HG02571 (cell line): ENCODE results near the gene ZEB2.
"Not testable (repeated sequence)": the region's sequence is repeated elsewhere in the genome, so short reads cannot be mapped to it uniquely, and the experiment has no call there.

Source experiments
- ATAC-seq: cut with Tn5 transposase; IDR thresholded peaks from one replicate; pipeline ENCODE4 v1.9.1; 2021; ENCODE audit warnings: mild to moderate bottlenecking, moderate library complexity; ENCODE audit not compliant: unreplicated experiment

Gene ZEB2

DNA sequence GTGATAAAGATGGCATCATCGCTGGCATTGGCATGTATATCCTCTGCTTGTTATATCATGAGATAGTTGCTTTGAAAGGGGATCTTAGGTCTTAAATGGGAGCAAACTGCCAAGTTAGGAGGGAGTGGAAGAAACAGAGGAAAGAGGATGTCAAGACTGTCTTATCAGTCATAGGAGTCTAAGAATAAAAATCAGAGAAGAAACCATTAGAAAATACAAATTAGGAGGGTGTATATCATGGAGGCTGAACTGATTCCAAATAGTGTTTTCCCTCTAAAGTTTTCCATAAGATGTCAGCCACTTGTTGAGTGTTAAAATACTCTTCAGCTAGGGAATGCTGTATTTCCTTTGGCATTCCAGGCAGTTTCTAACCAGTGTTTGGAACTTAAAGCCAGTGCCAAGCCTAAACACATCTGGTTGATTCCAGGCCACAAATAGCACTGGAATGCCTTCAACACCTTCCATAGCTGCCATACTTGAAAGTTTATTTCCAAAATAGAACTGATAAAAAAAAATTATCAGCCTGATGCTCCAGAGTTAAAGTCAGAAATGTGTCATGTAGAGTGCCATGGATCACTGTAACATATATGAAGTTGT lies 129.4 kb downstream of the ZEB2 start:
- ATAC-seq, result no peak

DNA sequence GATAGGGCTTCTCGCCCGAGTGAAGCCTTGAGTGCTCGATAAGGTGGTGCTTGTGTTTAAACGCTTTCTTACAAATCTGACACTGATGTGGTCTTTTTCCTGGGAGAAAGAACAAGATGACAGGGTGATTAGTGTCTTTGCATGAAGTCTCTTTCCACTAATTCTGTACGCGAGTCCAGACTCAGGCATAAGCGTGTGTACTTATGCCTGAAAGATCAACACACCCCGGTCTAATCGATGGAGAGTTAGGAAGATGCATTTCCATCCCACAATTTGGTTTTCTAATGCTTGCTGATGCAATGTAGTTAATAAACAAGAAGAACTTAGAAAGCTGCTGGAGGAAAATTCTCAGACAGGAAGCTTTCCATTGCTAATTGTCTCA lies 130.0 kb downstream of the ZEB2 start:
- no peak for ATAC-seq

DNA sequence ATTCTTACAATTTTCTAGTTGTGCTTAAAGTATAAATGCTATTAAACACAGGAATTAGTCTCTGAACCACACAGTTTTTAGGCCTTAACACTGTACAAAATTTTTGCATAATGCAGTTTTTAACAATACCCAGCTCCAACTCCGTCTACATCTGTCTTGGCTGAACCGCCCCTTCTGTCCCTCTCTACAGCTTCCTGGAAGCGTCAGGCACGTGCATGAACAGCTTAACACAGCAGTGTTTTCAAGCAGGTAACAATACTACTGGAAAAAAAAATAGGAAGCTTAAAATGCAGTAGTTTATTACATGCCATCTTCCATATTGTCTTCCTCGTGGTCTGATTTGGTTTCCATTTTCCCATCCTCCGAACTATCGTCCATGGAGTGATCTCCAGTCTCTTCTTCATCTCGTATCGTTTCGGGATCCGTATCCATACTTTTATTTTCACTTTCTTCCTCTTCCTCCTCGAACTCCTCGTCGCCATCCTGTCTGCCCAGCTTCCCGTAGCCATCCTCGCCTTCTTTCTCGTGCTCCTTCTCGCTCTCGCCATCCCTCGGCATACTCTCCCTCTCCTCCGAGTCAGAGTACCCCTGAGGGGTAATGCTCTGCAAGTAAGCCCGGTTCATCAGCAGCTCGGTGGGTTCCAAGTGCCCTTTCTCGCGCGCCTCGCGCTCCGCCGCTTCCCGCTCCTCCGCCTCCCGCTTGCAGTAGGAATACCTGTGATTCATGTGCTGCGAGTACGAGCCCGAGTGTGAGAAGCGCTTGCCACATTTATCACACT lies 130.6 kb downstream of the ZEB2 start:
- no peak for ATAC-seq

GRCh38 chr2:144385381-144385780 lies 134.5 kb downstream of the ZEB2 start:
- no peak for ATAC-seq

DNA sequence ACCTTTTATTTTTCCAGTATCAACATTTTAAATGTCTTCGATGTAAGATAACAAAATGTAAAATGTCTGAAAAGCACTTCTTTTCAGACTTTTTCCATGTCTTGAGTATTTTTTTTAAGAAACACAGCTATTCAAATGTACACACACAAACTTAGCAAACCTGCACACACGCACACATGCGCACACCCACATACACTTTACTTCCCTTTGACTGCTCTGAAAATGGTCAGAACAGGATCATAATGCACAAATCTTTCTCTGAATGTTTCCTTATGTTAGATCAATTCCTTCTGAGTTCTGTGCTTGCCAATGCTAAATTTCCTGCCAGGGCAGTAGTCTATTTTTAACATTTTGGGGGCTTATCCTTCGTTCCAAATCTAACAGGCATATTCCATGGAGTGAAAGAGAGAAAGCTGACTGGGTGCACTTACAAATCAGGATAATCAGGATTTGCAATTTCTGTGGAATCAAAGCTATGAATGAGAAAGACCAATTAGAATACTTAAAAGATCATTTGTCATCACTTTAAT lies 136.3 kb downstream of the ZEB2 start:
- ATAC-seq, result no peak

DNA sequence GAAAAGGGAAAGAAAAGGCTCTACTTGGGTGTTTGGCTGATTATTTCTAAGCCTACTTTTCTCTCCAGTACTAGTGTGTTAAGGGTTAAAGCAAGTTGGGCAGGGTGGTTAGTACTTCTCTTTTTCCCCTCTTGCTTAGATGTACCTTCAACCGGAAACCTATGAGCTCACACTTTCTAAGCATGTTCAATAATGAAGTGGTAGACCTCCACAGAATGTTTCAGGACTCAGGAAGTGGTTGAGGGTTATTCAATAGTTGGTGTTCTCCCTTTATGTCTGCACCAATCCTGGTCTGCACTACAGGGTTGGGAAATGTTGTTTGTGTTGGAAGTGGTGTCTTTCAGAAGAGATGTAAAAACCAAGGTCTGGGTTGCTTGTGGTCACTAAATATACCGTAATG lies 137.1 kb downstream of the ZEB2 start:
- ATAC-seq, result peak; percentile 92

GRCh38 chr2:144381716-144382115 lies 138.2 kb downstream of the ZEB2 start:
- no peak for ATAC-seq

DNA sequence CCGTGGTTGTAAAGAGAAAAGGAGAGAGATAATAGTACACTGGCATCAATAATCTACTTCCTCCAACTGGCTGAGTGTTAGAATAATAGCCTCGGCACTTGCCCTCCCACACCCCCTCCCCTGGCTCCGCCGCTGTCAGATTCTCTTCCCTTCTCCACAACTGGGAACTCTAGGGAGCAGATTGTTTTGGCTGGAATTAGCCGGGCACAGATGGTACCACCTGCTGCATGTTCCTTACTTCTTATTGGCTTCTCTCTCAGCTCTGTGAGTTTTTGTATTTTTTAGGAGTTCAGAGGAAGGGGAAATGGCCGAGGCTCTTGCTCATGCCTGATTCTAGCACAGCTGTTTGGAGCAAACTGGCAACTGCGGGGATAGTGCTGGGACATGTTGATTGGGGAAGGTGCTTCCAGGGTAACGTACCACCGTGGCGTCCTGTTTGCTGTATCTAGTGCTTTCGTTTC lies 140.0 kb downstream of the ZEB2 start:
- no peak for ATAC-seq

DNA sequence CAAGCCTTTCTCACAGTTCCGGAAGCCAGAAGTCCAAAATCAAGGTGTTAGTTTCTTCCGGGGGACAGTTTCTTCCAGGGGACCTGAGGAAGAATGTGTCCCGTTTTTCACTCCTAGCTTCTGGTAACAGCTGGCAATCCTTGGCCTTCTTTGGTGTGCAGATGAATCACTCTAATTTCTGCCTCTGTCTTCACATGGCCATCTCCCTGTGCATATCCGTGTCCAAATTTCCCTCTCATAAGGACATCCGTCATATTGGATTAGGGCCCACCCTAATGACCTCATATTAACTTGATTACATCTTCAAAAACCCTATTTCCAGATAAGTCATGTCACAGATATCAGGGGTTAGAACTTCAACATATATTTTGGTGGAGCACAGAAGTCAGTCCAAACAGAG lies 141.4 kb downstream of the ZEB2 start:
- no peak for ATAC-seq

GRCh38 chr2:144377914-144378313 lies 142.0 kb downstream of the ZEB2 start:
- no peak for ATAC-seq

DNA sequence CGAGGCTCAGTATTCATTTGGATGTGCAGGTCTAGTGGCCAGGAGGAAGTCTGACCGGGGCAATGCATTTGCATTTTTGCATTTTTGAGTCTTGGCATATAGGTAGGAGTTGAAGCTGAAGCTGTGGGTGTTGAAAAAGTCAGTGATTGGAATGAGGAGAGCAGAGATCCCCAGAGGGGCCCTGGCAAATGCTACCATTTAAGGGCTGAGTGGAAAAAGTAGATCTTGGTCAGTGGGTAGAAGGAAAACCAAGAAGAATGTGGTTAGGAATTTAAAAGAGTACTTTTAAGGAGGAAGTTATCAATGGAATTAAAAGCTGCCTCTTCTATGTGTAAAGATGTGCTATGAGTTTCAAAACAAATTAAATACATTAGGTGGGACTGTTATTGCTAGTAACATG lies 143.0 kb downstream of the ZEB2 start:
- no peak for ATAC-seq

GRCh38 chr2:144376460-144376859 lies 143.5 kb downstream of the ZEB2 start:
- no peak for ATAC-seq

GRCh38 chr2:144374163-144374661 lies 145.7 kb downstream of the ZEB2 start:
- peak; percentile 64 for ATAC-seq

GRCh38 chr2:144372410-144373080 lies 147.4 kb downstream of the ZEB2 start:
- no peak for ATAC-seq

DNA sequence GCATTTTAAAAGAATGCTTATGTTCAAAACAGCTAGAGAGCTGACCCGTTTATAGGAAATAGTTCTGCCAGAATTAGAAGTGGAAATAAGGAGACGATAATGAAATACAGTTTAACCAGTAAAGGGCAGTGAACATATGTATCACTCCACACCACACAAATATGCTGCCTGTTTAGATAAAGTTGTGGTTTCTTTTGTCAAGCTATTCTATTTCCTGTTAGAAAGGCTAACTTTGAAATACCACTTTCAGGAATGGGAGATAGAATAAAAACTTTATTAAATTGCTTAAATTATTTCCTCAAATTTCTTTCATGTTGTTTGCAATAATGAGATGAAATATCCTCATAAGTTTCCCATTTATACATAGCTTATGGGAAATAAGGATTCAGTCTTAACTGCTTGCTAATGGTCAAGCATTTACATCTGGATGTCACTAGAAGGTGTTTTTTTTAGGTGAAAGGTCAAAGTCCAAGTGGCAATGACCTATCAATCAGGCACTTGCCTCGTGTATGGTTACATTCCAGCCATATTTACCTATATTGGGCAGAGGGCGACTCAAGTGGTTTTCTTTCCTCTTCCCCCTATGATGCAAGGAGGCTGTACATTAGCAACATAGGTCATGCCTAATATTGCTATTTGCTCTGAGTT lies 148.9 kb downstream of the ZEB2 start:
- no peak for ATAC-seq

- no peak for ATAC-seq
Measured at GRCh38 chr2:144369416-144369815, 150.5 kb downstream of the ZEB2 start.

GRCh38 chr2:144366825-144367429 lies 153.0 kb downstream of the ZEB2 start:
- no peak for ATAC-seq

- ATAC-seq, result peak; percentile 82
Measured at GRCh38 chr2:144364944-144365738, 154.8 kb downstream of the ZEB2 start.

GRCh38 chr2:144364247-144364646 lies 155.7 kb downstream of the ZEB2 start:
- ATAC-seq, result not testable (repeated sequence)

GRCh38 chr2:144362401-144362800 lies 157.5 kb downstream of the ZEB2 start:
- ATAC-seq, result no peak
